Glutamatergic neuron (in vitro differentiated cells): ENCODE results near the gene PIP5K1C. TPM values are rescaled to one million over a fixed set of nuclear protein-coding genes. Genes with fewer than 3 reads are reported as not detected.

ENCODE experiments used
- DNase-seq: peaks from one replicate; pipeline ENCODE4 v3.0.0; 2022
- H3K27ac Mint-ChIP-seq: one replicate; pipeline ENCODE4 v1.8.0; 2020; ENCODE audit warnings: mild to moderate bottlenecking, mixed read lengths, inconsistent platforms; ENCODE audit not compliant: unreplicated experiment
- H3K27me3 Mint-ChIP-seq: one replicate; pipeline ENCODE4 v1.8.0; 2020; ENCODE audit warnings: mild to moderate bottlenecking, moderate library complexity, mixed read lengths, inconsistent platforms; ENCODE audit not compliant: unreplicated experiment
- H3K36me3 Mint-ChIP-seq: one replicate; pipeline ENCODE4 v1.8.0; 2020; ENCODE audit warnings: mild to moderate bottlenecking, mixed read lengths, inconsistent platforms; ENCODE audit not compliant: unreplicated experiment
- H3K4me1 Mint-ChIP-seq: one replicate; pipeline ENCODE4 v1.8.0; 2020; ENCODE audit warnings: mild to moderate bottlenecking, low read depth, mixed read lengths, inconsistent platforms; ENCODE audit not compliant: unreplicated experiment
- H3K4me3 Mint-ChIP-seq: one replicate; pipeline ENCODE4 v1.8.0; 2020; ENCODE audit warnings: mild to moderate bottlenecking, mixed read lengths, inconsistent platforms; ENCODE audit not compliant: unreplicated experiment
- H3K9me3 Mint-ChIP-seq: one replicate; pipeline ENCODE4 v1.8.0; 2020; ENCODE audit warnings: mild to moderate bottlenecking, moderate library complexity, mixed read lengths, inconsistent platforms; ENCODE audit not compliant: unreplicated experiment
- total RNA-seq: library from RNA; stranded (reverse); fragmentation: NEBNext Ultra II Directional; extraction: Animal tissue kit (Norgen Biotek cat#: 25700); gene quantifications from one replicate; pipeline ENCODE4 v1.2.1, GENCODE V29; 2021; ENCODE audit not compliant: unreplicated experiment
- TF ChIP-seq, protein P1 (sequence below): fragments of 200-600 bp; sonication (generic); IDR thresholded peaks from one replicate; pipeline ENCODE4 v1.5.0; 2021; ENCODE audit not compliant: partially characterized antibody, unreplicated experiment

PIP5K1C gene
- total RNA-seq, 1 donor from 2014 or later: 169 TPM

DNA sequence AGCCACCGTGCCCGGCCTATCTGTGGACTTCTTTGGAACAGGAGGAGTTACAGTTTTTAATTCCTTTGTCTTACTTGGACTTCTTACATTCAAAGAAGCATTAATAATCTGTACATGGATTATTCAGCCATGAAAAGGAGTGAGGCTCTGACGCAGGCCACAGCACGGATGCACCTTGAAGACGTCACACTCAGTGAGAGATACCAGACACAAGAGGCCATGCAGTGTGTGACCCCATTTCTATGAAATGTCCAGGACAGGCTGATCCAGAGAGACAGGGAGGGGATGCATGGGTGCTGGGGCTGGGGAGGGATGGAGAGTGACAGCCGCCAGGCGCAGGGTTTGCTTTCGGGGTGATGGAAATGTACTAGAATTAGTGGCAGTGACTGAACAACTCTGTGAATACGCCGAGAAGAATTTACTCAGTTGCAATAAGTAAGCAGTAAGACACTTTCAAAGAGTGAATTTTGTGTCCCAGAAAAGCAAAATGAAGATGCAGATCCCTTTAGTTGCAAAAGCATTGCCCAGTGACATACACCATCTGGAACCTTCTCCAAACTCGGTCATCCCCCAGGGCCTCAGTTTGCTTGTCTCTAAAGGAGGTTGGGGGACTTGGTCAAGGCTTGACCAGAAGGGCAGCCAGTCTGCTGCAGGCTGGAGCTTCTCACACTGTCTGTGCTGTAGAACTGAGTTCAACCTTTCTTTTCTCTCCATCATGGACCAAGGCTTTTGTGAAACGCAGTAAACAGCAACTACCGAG, 25.3 kb downstream of the PIP5K1C start:
- H3K27me3 Mint-ChIP-seq: peaks cover 7% of the 10 kb centered on the region
- H3K36me3 Mint-ChIP-seq: no peaks in the 10 kb centered on the region
- H3K4me3 Mint-ChIP-seq: peak overlapping the region; percentile 50
- TF ChIP-seq, protein P1, sequence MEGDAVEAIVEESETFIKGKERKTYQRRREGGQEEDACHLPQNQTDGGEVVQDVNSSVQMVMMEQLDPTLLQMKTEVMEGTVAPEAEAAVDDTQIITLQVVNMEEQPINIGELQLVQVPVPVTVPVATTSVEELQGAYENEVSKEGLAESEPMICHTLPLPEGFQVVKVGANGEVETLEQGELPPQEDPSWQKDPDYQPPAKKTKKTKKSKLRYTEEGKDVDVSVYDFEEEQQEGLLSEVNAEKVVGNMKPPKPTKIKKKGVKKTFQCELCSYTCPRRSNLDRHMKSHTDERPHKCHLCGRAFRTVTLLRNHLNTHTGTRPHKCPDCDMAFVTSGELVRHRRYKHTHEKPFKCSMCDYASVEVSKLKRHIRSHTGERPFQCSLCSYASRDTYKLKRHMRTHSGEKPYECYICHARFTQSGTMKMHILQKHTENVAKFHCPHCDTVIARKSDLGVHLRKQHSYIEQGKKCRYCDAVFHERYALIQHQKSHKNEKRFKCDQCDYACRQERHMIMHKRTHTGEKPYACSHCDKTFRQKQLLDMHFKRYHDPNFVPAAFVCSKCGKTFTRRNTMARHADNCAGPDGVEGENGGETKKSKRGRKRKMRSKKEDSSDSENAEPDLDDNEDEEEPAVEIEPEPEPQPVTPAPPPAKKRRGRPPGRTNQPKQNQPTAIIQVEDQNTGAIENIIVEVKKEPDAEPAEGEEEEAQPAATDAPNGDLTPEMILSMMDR: no peak
- peaks cover 13% of the 10 kb centered on the region for H3K4me1 Mint-ChIP-seq
- no peak for DNase-seq
- peaks cover 4% of the 10 kb centered on the region for H3K9me3 Mint-ChIP-seq
- peak overlapping the region; percentile 26 for H3K27ac Mint-ChIP-seq

DNA sequence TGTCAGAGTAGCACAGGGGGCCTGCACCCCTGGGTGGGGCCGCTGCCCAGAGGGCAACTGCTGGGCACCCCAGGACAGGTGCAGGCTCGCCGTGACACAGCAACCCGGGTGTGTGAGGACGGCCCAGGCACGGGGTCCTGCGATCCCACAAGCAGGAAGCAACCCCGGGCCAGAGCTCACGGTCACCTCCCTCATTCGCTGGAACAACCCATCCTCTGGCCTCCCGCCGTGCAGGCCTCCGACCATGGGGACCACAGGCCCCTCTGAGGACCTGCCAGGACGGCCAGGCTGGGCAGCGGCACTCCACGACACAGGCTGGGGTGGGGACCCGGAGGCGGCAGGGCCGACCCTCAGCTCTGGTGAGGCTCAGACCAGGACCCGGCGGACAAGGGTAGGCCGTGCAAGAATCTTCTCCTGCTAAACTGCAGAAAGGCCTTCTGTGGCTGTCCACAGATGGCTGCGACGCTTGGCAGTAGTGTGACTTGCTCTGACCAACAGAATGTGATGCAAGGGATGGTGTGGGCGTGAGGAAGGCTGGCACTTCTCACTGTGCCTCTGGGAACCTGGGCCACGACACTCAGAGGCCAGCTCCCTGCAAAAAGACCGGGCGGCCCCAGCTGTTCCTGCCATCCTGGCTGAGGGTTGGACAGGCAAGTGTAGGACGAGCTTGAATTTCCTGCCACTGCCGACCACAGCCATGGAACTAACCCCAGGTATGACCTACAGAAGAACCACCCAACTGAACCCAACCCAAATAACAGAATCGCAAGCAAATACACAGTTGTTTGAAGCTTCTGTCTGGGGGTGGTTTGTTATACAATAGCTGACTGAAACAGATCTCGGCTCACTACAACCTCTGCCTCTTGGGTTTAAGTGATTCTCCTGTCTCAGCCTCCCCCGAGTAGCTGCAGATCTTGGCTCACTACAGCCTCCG, 26.5 kb downstream of the PIP5K1C start:
- no peaks in the 10 kb centered on the region for H3K36me3 Mint-ChIP-seq
- peaks cover 5% of the 10 kb centered on the region for H3K9me3 Mint-ChIP-seq
- DNase-seq: no peak
- peaks cover 17% of the 10 kb centered on the region for H3K4me1 Mint-ChIP-seq
- H3K4me3 Mint-ChIP-seq: no peak overlapping the region
- peaks cover 7% of the 10 kb centered on the region for H3K27me3 Mint-ChIP-seq
- H3K27ac Mint-ChIP-seq: peak overlapping the region; percentile 64
- TF ChIP-seq, protein P1: no peak

DNA sequence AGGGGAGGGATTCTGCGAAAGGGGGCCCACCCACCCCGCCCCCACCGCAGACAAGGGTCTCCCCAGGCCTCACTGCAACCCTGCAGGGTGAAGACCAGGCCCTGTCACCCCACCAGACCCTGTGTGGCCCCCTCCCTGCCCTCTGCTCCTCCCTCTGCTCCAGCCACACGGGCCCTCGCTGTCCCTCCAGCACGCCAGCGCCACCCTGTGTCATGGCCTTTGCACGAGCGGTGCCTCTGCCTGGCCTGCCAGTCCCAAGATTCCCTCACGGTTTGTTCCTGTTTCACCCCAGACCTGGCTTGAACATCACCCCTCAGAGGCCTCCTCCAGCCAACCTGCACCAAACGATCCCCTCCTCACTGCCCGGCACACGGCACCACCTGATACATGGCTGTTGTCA, 27.3 kb downstream of the PIP5K1C start:
- H3K4me1 Mint-ChIP-seq: peaks cover 22% of the 10 kb centered on the region
- H3K4me3 Mint-ChIP-seq: no peak overlapping the region
- H3K9me3 Mint-ChIP-seq: peaks cover 8% of the 10 kb centered on the region
- H3K36me3 Mint-ChIP-seq: no peaks in the 10 kb centered on the region
- H3K27me3 Mint-ChIP-seq: peaks cover 10% of the 10 kb centered on the region
- no peak for DNase-seq
- peak overlapping the region; percentile 73 for H3K27ac Mint-ChIP-seq
- TF ChIP-seq, protein P1: no peak

DNA sequence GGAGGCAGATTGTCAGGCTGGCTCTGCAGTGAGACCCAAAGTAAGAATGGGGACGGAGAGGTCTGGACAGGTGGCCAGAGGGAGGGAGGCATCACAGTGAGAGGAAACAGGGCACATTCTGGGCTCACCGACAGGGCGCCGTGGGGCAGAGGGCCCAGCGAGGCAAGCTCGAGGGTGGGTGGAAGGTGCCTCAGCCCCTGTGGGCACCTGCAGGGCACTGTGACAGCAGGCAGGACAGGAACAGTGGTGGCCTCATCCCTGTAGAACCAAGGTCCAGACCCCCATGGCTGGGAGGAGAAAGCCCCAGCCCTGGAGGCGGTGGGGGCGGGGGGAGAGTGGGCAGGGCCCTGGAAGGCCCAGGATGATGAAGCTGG, 27.7 kb downstream of the PIP5K1C start:
- Mint-ChIP-seq H3K9me3 (peaks cover 8% of the 10 kb centered on the region), H3K27ac (peak overlapping the region; percentile 17), H3K4me1 (peaks cover 22% of the 10 kb centered on the region), H3K36me3 (no peaks in the 10 kb centered on the region), H3K4me3 (no peak overlapping the region), H3K27me3 (peaks cover 11% of the 10 kb centered on the region)
- TF ChIP-seq, protein P1: no peak
- DNase-seq: no peak
